SK-N-SH (cell line): ENCODE measurements around the gene TEX22. TPM values are rescaled to one million over a fixed set of nuclear protein-coding genes. Genes with fewer than 3 reads are reported as not detected.

Source experiments
- CTCF ChIA-PET: fragments of 300-600, 350-600 bp; formaldehyde crosslinking; extraction: SDS; loops from one replicate; lab custom pipeline; 2021; lab: Yijun Ruan, JAX
- POLR2A ChIA-PET: fragments of 350-600 bp; sonication (Branson Sonifier 250); formaldehyde crosslinking; extraction: SDS; loops from one replicate; lab custom pipeline; 2020; ENCODE audit warnings: antibody characterized with exemption, inconsistent platforms; lab: Yijun Ruan, JAX
- DNase-seq: peaks from one replicate; pipeline ENCODE4 v3.0.0; 2012
- H2AFZ ChIP-seq: fragments of 200-600 bp; sonication (generic); 2 replicates; pipeline ENCODE4 v1.8.1; 2016; ENCODE audit warnings: antibody characterized with exemption, mild to moderate bottlenecking, low read depth
- H3F3A ChIP-seq: fragments of 200-600 bp; sonication (generic); replicated peaks from 2 replicates; pipeline ENCODE3; 2016; ENCODE audit warnings: antibody characterized with exemption, mild to moderate bottlenecking; ENCODE audit not compliant: insufficient read depth
- H3K27ac ChIP-seq, 2 experiments: fragments of 200-500 bp in 1 of 2; fragments of 200-600 bp in 1 of 2; sonication (Bioruptor generic) in 1 of 2; sonication (generic), shearing (Covaris generic) in 1 of 2; 2 replicates each; pipeline versions ENCODE4 v1.5.1 to v1.6.1; 2014 to 2016; ENCODE audit warnings: low read depth in 2 of 2, inconsistent platforms in 1 of 2, low read length in 1 of 2, mild to moderate bottlenecking in 1 of 2, mixed read lengths in 1 of 2
- H3K27me3 ChIP-seq: fragments of 200-600 bp; sonication (generic), shearing (Covaris generic); 2 replicates; pipeline ENCODE4 v1.6.1; 2016; ENCODE audit warnings: mixed run types; ENCODE audit not compliant: insufficient read depth
- H3K36me3 ChIP-seq, 2 experiments: fragments of 200-500 bp in 1 of 2; fragments of 200-600 bp in 1 of 2; sonication (Bioruptor generic) in 1 of 2; sonication (generic) in 1 of 2; replicated peaks in 1 of 2; 2 replicates each; pipeline versions ENCODE3 to v1.5.1; 2014 to 2016; ENCODE audit warnings: low read length in 1 of 2, mild to moderate bottlenecking in 1 of 2; ENCODE audit not compliant: insufficient read depth in 2 of 2, control insufficient read depth in 1 of 2
- H3K4me1 ChIP-seq, 2 experiments: fragments of 200-500 bp in 1 of 2; fragments of 200-600 bp in 1 of 2; sonication (Bioruptor generic) in 1 of 2; sonication (generic), shearing (Covaris generic) in 1 of 2; 2 replicates each; pipeline versions ENCODE4 v1.5.1 to v1.6.1; 2014 to 2016; ENCODE audit warnings: low read depth in 1 of 2, low read length in 1 of 2, mixed run types in 1 of 2; ENCODE audit not compliant: insufficient read depth in 2 of 2, control insufficient read depth in 1 of 2
- H3K4me2 ChIP-seq: fragments of 200-600 bp; sonication (generic), shearing (Covaris generic); 2 replicates; pipeline ENCODE4 v1.6.1; 2017; ENCODE audit warnings: mixed run types
- H3K4me3 ChIP-seq, 2 experiments: fragments of 200-500 bp in 1 of 2; fragments of 200-600 bp in 1 of 2; sonication (Bioruptor generic) in 1 of 2; sonication (generic), shearing (Covaris generic) in 1 of 2; 2 replicates each; pipeline versions ENCODE4 v1.5.1 to v1.8.1; 2014 to 2016; ENCODE audit warnings: low read depth in 2 of 2, inconsistent platforms in 1 of 2, low read length in 1 of 2, mild to moderate bottlenecking in 1 of 2, mixed read lengths in 1 of 2, moderate library complexity in 1 of 2
- H3K79me2 ChIP-seq: fragments of 200-600 bp; sonication (generic); 2 replicates; pipeline ENCODE4 v1.8.1; 2017; ENCODE audit warnings: mild to moderate bottlenecking; ENCODE audit not compliant: insufficient read depth
- H3K9ac ChIP-seq: fragments of 200-600 bp; sonication (generic); 2 replicates; pipeline ENCODE4 v1.6.1; 2017; ENCODE audit warnings: mixed run types
- H3K9me2 ChIP-seq: fragments of 200-600 bp; sonication (generic); 2 replicates; pipeline ENCODE4 v1.6.1; 2017; ENCODE audit warnings: mixed run types
- H3K9me3 ChIP-seq: fragments of 200-600 bp; sonication (generic); 2 replicates; pipeline ENCODE4 v1.6.1; 2017; ENCODE audit warnings: mixed run types, mild to moderate bottlenecking, moderate library complexity
- H4K20me1 ChIP-seq: fragments of 200-600 bp; sonication (generic); 2 replicates; pipeline ENCODE4 v1.6.1; 2017; ENCODE audit warnings: mild to moderate bottlenecking, mixed run types; ENCODE audit not compliant: insufficient read depth
- CHD2 ChIP-seq: fragments of 150-350 bp; IDR thresholded peaks from 2 replicates; pipeline ENCODE4 v1.6.1; 2018; ENCODE audit warnings: low read length; ENCODE audit not compliant: partially characterized antibody
- ELF1 ChIP-seq: IDR thresholded peaks from 2 replicates; pipeline ENCODE4 v1.4.0; 2012
- EP300 ChIP-seq, 2 experiments: IDR thresholded peaks; 2 replicates each; pipeline versions ENCODE4 v1.4.0 to v1.6.1; 2012; ENCODE audit warnings: borderline replicate concordance in 1 of 2, low read depth in 1 of 2, low read length in 1 of 2
- FOXJ3 ChIP-seq: sonication (generic); formaldehyde crosslinking; IDR thresholded peaks from 2 replicates; pipeline ENCODE4 v1.5.1; 2020; ENCODE audit warnings: mild to moderate bottlenecking, missing genetic modification reagents
- FOXM1 ChIP-seq: IDR thresholded peaks from 2 replicates; pipeline ENCODE4 v1.4.0; 2012; ENCODE audit warnings: low read depth, mild to moderate bottlenecking
- GATA2 ChIP-seq: sonication (generic); formaldehyde crosslinking; IDR thresholded peaks from 2 replicates; pipeline ENCODE4 v1.5.0; 2020; ENCODE audit warnings: mild to moderate bottlenecking, missing genetic modification reagents
- JUND ChIP-seq: IDR thresholded peaks from 2 replicates; pipeline ENCODE4 v1.4.0; 2012
- MEF2A ChIP-seq: IDR thresholded peaks from 2 replicates; pipeline ENCODE4 v1.4.0; 2012; ENCODE audit warnings: low read depth, borderline replicate concordance
- NFIC ChIP-seq: IDR thresholded peaks from 2 replicates; pipeline ENCODE4 v1.4.0; 2012; ENCODE audit warnings: borderline replicate concordance
- NRF1 ChIP-seq: IDR thresholded peaks from 2 replicates; pipeline ENCODE4 v1.6.1; 2012; ENCODE audit warnings: low read depth, mild to moderate bottlenecking, low read length
- POLR2AphosphoS5 ChIP-seq: IDR thresholded peaks from 2 replicates; pipeline ENCODE4 v1.6.1; 2012; ENCODE audit warnings: low read depth, low read length
- RXRA ChIP-seq: IDR thresholded peaks from 2 replicates; pipeline ENCODE4 v1.4.0; 2012; ENCODE audit warnings: low read depth, mild to moderate bottlenecking, borderline replicate concordance
- SIN3A ChIP-seq: IDR thresholded peaks from 2 replicates; pipeline ENCODE4 v1.6.1; 2012; ENCODE audit warnings: low read depth, mild to moderate bottlenecking, low read length, moderate library complexity, borderline replicate concordance
- SMC3 ChIP-seq: IDR thresholded peaks from 2 replicates; pipeline ENCODE4 v1.6.1; 2012; ENCODE audit warnings: low read depth, low read length, improper control_type of control experiment
- TCF12 ChIP-seq: IDR thresholded peaks from 2 replicates; pipeline ENCODE4 v1.4.0; 2012
- TEAD4 ChIP-seq: IDR thresholded peaks from 2 replicates; pipeline ENCODE4 v1.4.0; 2012; ENCODE audit warnings: mild to moderate bottlenecking, borderline replicate concordance; ENCODE audit not compliant: insufficient read depth
- WGBS: methylation state at CpG from one replicate; pipeline ENCODE4 v1.1.6; 2017; ENCODE audit warnings: low lambda C conversion rate; 5-methylcytosine and 5-hydroxymethylcytosine counted together
- polyA plus RNA-seq, 3 experiments: library from polyadenylated mRNA; depleted of rRNA; stranded (reverse); fragments of >200 nt; gene quantifications; 2 replicates each; pipeline ENCODE4 v1.2.3, GENCODE V29; 2012
- TF ChIP-seq, protein P1 (sequence below): fragments of 200-600 bp; sonication (generic); IDR thresholded peaks from 2 replicates; pipeline ENCODE4 v1.6.1; 2017; ENCODE audit warnings: antibody characterized with exemption, mild to moderate bottlenecking, moderate library complexity
- TF ChIP-seq, protein P2 (sequence below): fragments of 150-350 bp; IDR thresholded peaks from 2 replicates; pipeline ENCODE4 v1.6.1; 2017; ENCODE audit warnings: antibody characterized with exemption, low read length, low read depth, borderline replicate concordance
- TF ChIP-seq, protein P3 (sequence below): IDR thresholded peaks from 2 replicates; pipeline ENCODE4 v1.4.0; 2012; ENCODE audit warnings: low read depth
- TF ChIP-seq, protein P4 (sequence below): IDR thresholded peaks from 2 replicates; pipeline ENCODE4 v1.4.0; 2012; ENCODE audit warnings: low read depth, borderline replicate concordance
- TF ChIP-seq, protein P5 (sequence below): fragments of 150-350 bp; IDR thresholded peaks from 2 replicates; pipeline ENCODE4 v1.6.1; 2016; ENCODE audit warnings: mild to moderate bottlenecking, low read depth, low read length

TEX22 gene
- polyA plus RNA-seq, 1 of the 3 experiments (the other 2 are of a cell fraction): 0.26 TPM

DNA sequence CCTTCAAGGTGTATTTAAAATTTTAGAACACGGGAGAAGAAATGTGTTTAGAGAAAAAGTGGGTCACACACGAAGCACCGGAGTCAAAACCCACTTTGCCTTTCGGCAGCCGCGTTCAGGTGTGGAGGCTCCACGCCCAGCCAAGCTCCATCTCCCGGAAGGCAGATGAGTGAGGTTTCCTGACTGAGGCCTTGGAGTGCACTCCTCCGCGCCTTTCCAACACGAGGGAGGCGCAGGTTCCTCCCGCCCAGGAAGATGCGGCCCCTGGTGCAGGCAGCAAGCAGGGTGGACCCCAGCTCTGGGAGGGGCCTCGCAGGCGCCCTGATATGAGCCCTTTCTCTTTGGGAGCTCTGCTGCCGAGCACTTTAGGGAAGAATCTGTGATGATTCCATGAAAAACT is 43.8 kb downstream of the TEX22 start:
- POLR2A ChIA-PET: interaction anchor here (1.1 kb wide), 1 partner anchor 30 kb away, joined by 3 read pairs; no protein-coding TSS in a partner anchor
- H3K27ac ChIP-seq: no peak overlapping the region
- no peak overlapping the region for H3K9ac ChIP-seq
- WGBS: 70% methylated on average over 9 of the region's 17 CpGs
- H2AFZ ChIP-seq: no peak overlapping the region
- CTCF ChIA-PET: interaction anchor here (1.2 to 1.9 kb wide), 3 partner anchors 9 to 95 kb away, joined by 3 to 4 read pairs (median 4); no protein-coding TSS in a partner anchor
- H4K20me1 ChIP-seq: peaks cover 43% of the 10 kb centered on the region
- H3F3A ChIP-seq: no peaks in the 10 kb centered on the region
- H3K4me3 ChIP-seq: no peak overlapping the region
- TF ChIP-seq TCF12 (no peak), MEF2A (no peak), RXRA (no peak), ELF1 (no peak), NRF1 (no peak), FOXJ3 (no peak), TEAD4 (no peak)
- TF ChIP-seq, all 33 proteins: peak for 0
- no peak for DNase-seq
- Histone ChIP-seq H3K9me2 (no peaks in the 10 kb centered on the region), H3K4me2 (no peak overlapping the region), H3K79me2 (peaks cover 61% of the 10 kb centered on the region), H3K4me1 (peaks cover 0 to 8% of the 10 kb centered on the region in 2 experiments; a peak in 1 of 4 replicates), H3K9me3 (no peaks in the 10 kb centered on the region), H3K27me3 (no peaks in the 10 kb centered on the region), H3K36me3 (peaks cover 3 to 41% of the 10 kb centered on the region in 2 experiments)

DNA sequence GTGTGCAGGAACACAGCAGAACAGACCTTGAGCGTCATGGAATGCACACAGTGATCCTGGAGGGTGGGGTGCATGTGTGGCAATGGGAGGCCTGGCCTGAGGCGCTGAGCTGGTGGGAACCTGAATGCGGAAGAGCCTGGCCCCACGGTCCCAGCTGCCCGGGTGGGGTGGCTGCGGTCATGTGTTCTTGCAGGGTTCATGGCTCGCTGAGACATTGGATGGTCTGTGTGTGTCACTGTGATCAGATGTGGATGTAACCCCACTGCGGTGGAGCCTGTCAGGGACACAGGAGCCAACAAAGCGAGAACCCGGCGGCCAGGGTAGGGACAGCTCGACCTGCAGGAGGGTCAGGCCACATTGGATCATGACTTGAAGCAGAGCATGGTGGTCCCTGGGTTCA is 44.5 kb downstream of the TEX22 start:
- 100% methylated on average over 5 of the region's 12 CpGs for WGBS
- POLR2A ChIA-PET: interaction anchor here (1.1 kb wide), 1 partner anchor 29 kb away, joined by 3 read pairs; no protein-coding TSS in a partner anchor
- no peaks in the 10 kb centered on the region for H3F3A ChIP-seq
- TF ChIP-seq NRF1 (no peak), SIN3A (no peak), ELF1 (no peak), CHD2 (no peak), RXRA (no peak), TCF12 (no peak), EP300 (IDR thresholded peaks at IDR 0.05; ENCODE audit: borderline replicate concordance in 1 of 2, low read depth in 1 of 2, low read length in 1 of 2) (no peak), JUND (no peak), TEAD4 (no peak), FOXM1 (no peak), SMC3 (no peak), POLR2AphosphoS5 (no peak), GATA2 (CRISPR knock-in tag) (no peak), NFIC (no peak)
- TF ChIP-seq, protein P1, sequence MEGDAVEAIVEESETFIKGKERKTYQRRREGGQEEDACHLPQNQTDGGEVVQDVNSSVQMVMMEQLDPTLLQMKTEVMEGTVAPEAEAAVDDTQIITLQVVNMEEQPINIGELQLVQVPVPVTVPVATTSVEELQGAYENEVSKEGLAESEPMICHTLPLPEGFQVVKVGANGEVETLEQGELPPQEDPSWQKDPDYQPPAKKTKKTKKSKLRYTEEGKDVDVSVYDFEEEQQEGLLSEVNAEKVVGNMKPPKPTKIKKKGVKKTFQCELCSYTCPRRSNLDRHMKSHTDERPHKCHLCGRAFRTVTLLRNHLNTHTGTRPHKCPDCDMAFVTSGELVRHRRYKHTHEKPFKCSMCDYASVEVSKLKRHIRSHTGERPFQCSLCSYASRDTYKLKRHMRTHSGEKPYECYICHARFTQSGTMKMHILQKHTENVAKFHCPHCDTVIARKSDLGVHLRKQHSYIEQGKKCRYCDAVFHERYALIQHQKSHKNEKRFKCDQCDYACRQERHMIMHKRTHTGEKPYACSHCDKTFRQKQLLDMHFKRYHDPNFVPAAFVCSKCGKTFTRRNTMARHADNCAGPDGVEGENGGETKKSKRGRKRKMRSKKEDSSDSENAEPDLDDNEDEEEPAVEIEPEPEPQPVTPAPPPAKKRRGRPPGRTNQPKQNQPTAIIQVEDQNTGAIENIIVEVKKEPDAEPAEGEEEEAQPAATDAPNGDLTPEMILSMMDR: no peak
- TF ChIP-seq, protein P2, sequence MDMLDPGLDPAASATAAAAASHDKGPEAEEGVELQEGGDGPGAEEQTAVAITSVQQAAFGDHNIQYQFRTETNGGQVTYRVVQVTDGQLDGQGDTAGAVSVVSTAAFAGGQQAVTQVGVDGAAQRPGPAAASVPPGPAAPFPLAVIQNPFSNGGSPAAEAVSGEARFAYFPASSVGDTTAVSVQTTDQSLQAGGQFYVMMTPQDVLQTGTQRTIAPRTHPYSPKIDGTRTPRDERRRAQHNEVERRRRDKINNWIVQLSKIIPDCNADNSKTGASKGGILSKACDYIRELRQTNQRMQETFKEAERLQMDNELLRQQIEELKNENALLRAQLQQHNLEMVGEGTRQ: no peak
- TF ChIP-seq, protein P3, sequence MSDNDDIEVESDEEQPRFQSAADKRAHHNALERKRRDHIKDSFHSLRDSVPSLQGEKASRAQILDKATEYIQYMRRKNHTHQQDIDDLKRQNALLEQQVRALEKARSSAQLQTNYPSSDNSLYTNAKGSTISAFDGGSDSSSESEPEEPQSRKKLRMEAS: no peak
- TF ChIP-seq, protein P4, sequence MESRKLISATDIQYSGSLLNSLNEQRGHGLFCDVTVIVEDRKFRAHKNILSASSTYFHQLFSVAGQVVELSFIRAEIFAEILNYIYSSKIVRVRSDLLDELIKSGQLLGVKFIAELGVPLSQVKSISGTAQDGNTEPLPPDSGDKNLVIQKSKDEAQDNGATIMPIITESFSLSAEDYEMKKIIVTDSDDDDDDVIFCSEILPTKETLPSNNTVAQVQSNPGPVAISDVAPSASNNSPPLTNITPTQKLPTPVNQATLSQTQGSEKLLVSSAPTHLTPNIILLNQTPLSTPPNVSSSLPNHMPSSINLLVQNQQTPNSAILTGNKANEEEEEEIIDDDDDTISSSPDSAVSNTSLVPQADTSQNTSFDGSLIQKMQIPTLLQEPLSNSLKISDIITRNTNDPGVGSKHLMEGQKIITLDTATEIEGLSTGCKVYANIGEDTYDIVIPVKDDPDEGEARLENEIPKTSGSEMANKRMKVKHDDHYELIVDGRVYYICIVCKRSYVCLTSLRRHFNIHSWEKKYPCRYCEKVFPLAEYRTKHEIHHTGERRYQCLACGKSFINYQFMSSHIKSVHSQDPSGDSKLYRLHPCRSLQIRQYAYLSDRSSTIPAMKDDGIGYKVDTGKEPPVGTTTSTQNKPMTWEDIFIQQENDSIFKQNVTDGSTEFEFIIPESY: no peak
- TF ChIP-seq, protein P5, sequence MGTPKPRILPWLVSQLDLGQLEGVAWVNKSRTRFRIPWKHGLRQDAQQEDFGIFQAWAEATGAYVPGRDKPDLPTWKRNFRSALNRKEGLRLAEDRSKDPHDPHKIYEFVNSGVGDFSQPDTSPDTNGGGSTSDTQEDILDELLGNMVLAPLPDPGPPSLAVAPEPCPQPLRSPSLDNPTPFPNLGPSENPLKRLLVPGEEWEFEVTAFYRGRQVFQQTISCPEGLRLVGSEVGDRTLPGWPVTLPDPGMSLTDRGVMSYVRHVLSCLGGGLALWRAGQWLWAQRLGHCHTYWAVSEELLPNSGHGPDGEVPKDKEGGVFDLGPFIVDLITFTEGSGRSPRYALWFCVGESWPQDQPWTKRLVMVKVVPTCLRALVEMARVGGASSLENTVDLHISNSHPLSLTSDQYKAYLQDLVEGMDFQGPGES: no peak

More for the DNA sequence above, 44.5 kb downstream of the TEX22 start:
- no peak overlapping the region for H3K4me3 ChIP-seq
- H4K20me1 ChIP-seq: peaks cover 36% of the 10 kb centered on the region
- no peaks in the 10 kb centered on the region for H3K9me3 ChIP-seq
- no peaks in the 10 kb centered on the region for H3K27me3 ChIP-seq
- CTCF ChIA-PET: interaction anchor here (1.0 kb wide), 1 partner anchor 72 kb away, joined by 3 read pairs; no protein-coding TSS in a partner anchor
- no peak overlapping the region for H3K9ac ChIP-seq
- no peak overlapping the region for H3K4me2 ChIP-seq
- H3K79me2 ChIP-seq: peaks cover 57% of the 10 kb centered on the region
- H3K27ac ChIP-seq: no peak overlapping the region
- peaks cover 0 to 4% of the 10 kb centered on the region in 2 experiments; a peak in 1 of 4 replicates for H3K4me1 ChIP-seq
- no peak overlapping the region for H2AFZ ChIP-seq
- H3K9me2 ChIP-seq: no peaks in the 10 kb centered on the region
- peaks cover 3 to 41% of the 10 kb centered on the region in 2 experiments for H3K36me3 ChIP-seq
- DNase-seq: no peak
